Gastroesophageal sphincter (tissue), 3 donors: ENCODE data around the gene AKT3.

ENCODE experiments used
- EP300 ChIP-seq: sonication (generic); formaldehyde crosslinking; IDR thresholded peaks from one replicate; pipeline ENCODE4 v1.6.1; 2017; ENCODE audit warnings: antibody characterized with exemption, mild to moderate bottlenecking
- POLR2A ChIP-seq, 2 donors: fragments of 450-650 bp; IDR thresholded peaks; one replicate each; pipeline ENCODE4 v1.6.1; 2017; ENCODE audit warnings: antibody characterized with exemption in 2 of 2, mild to moderate bottlenecking in 2 of 2, moderate library complexity in 1 of 2
- POLR2AphosphoS5 ChIP-seq: sonication (generic); formaldehyde crosslinking; IDR thresholded peaks from one replicate; pipeline ENCODE4 v1.6.1; 2017; ENCODE audit warnings: antibody characterized with exemption
- TF ChIP-seq, protein P1 (sequence below), 4 experiments: fragments of 200-600 bp in 2 of 4; fragments of 450-650 bp in 2 of 4; sonication (generic) in 1 of 4; IDR thresholded peaks; one replicate each; pipeline ENCODE4 v1.5.1; 2017 to 2019; ENCODE audit warnings: antibody characterized with exemption in 4 of 4, mild to moderate bottlenecking in 2 of 4, moderate library complexity in 2 of 4

DNA sequence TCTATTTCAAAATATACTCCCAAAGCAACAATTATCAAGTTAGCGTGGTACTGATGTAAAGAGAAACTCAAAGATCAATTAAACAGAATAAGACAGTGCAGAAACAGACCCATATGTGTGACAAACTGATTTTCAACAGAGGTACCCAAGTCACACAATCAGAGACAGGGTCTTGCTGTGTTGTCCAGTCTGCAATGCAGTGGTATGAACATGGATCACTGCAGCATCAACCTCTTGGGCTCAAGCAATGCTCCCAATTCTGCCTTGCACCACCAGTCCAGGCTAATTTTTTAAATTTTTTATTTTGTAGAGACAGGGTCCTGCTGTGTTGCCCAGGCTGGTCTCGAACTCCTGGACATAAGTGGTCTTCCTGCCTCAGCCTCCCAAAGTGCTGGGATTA is 255.6 kb downstream of the AKT3 start:
- TF ChIP-seq, protein P1, sequence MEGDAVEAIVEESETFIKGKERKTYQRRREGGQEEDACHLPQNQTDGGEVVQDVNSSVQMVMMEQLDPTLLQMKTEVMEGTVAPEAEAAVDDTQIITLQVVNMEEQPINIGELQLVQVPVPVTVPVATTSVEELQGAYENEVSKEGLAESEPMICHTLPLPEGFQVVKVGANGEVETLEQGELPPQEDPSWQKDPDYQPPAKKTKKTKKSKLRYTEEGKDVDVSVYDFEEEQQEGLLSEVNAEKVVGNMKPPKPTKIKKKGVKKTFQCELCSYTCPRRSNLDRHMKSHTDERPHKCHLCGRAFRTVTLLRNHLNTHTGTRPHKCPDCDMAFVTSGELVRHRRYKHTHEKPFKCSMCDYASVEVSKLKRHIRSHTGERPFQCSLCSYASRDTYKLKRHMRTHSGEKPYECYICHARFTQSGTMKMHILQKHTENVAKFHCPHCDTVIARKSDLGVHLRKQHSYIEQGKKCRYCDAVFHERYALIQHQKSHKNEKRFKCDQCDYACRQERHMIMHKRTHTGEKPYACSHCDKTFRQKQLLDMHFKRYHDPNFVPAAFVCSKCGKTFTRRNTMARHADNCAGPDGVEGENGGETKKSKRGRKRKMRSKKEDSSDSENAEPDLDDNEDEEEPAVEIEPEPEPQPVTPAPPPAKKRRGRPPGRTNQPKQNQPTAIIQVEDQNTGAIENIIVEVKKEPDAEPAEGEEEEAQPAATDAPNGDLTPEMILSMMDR (IDR thresholded peaks at IDR 0.05): no peak
- TF ChIP-seq POLR2A (IDR thresholded peaks at IDR 0.05): no peak
- no peak for TF ChIP-seq EP300
- no peak for TF ChIP-seq POLR2AphosphoS5
